Prostate gland (tissue), 2 donors: ENCODE data around the gene KLHL3. TPM values are rescaled to one million over a fixed set of nuclear protein-coding genes. Genes with fewer than 3 reads are reported as not detected.

Experiments used
- DNase-seq: peaks from one replicate; pipeline ENCODE4 v3.0.0-alpha.2; 2019; ENCODE audit warnings: low spot score
- H3K27ac ChIP-seq, 2 donors: fragments of 200-600 bp; sonication (generic); 2 replicates each; pipeline ENCODE4 v1.5.1; 2017 to 2019
- H3K27me3 ChIP-seq: fragments of 200-600 bp; sonication (generic); replicated peaks from 2 replicates; pipeline ENCODE4 v1.5.1; 2019; ENCODE audit not compliant: insufficient read depth
- H3K36me3 ChIP-seq, 2 donors: fragments of 200-600 bp; sonication (generic); 1 replicate in 1 of 2; 2 replicates in 1 of 2; pipeline versions ENCODE4 v1.5.1 to v1.8.1; 2017 to 2019
- H3K4me1 ChIP-seq: fragments of 200-600 bp; sonication (generic); replicated peaks from 2 replicates; pipeline ENCODE4 v1.5.1; 2019
- H3K4me3 ChIP-seq, 2 donors: fragments of 200-600 bp; sonication (generic); 2 replicates each; pipeline ENCODE4 v1.5.1; 2017 to 2019
- H3K9me3 ChIP-seq: fragments of 200-600 bp; sonication (generic); 2 replicates; pipeline ENCODE4 v1.5.1; 2017
- POLR2A ChIP-seq: fragments of 450-650 bp; IDR thresholded peaks from one replicate; pipeline ENCODE4 v1.6.1; 2016; ENCODE audit warnings: antibody characterized with exemption, mild to moderate bottlenecking
- POLR2AphosphoS5 ChIP-seq: sonication (generic); formaldehyde crosslinking; IDR thresholded peaks from one replicate; pipeline ENCODE4 v1.6.1; 2017; ENCODE audit warnings: antibody characterized with exemption
- WGBS: methylation state at CpG from one replicate; pipeline ENCODE4 v1.1.5; 2018; 5-methylcytosine and 5-hydroxymethylcytosine counted together
- intact Hi-C: fragments of 100-400 bp; cut with DNase I; formaldehyde crosslinking; loops from one replicate; pipeline ENCODE4 v1.14.2; 2022
- total RNA-seq, 2 donors: library from RNA; depleted of rRNA; stranded (reverse); fragments of >200 nt; gene quantifications; one replicate each; pipeline ENCODE4 v1.1.0, GENCODE V29; 2016
- TF ChIP-seq, protein P1 (sequence below), 4 experiments: fragments of 200-600 bp in 2 of 4; fragments of 450-650 bp in 2 of 4; sonication (generic) in 2 of 4; IDR thresholded peaks; 1 replicate in 3 of 4; 2 replicates in 1 of 4; pipeline ENCODE4 v1.5.1; 2016 to 2019; ENCODE audit warnings: antibody characterized with exemption in 4 of 4, mild to moderate bottlenecking in 2 of 4, moderate library complexity in 2 of 4

Gene KLHL3
- total RNA-seq, 2 donors from 2014 or later: 1.8 to 14.0 TPM

DNA sequence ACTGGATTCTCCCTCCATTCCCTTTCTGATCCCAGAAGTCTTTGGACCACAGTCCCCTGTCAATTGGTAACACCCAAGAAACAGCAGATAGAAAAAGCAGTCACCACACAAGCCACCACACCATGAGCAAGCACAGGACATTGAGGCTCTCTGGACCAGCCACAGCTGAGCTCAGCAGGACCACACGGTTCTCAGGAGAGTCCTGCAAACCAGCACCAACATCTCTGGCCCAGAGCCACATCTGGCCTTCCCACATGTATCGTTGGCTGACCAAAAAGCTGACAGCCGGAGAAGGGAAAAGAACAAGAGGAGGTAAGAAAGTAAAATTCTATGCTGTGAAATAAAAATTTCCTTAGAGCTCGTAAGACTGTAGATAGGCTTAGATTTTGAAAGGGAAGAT lies 56.7 kb downstream of the KLHL3 start:
- Histone ChIP-seq H3K36me3 (no peaks in the 10 kb centered on the region), H3K27me3 (no peaks in the 10 kb centered on the region), H3K4me3 (no peak overlapping the region), H3K27ac (no peak overlapping the region), H3K9me3 (no peaks in the 10 kb centered on the region), H3K4me1 (no peaks in the 10 kb centered on the region)
- TF ChIP-seq POLR2AphosphoS5: no peak
- no peak for TF ChIP-seq POLR2A
- TF ChIP-seq, protein P1, sequence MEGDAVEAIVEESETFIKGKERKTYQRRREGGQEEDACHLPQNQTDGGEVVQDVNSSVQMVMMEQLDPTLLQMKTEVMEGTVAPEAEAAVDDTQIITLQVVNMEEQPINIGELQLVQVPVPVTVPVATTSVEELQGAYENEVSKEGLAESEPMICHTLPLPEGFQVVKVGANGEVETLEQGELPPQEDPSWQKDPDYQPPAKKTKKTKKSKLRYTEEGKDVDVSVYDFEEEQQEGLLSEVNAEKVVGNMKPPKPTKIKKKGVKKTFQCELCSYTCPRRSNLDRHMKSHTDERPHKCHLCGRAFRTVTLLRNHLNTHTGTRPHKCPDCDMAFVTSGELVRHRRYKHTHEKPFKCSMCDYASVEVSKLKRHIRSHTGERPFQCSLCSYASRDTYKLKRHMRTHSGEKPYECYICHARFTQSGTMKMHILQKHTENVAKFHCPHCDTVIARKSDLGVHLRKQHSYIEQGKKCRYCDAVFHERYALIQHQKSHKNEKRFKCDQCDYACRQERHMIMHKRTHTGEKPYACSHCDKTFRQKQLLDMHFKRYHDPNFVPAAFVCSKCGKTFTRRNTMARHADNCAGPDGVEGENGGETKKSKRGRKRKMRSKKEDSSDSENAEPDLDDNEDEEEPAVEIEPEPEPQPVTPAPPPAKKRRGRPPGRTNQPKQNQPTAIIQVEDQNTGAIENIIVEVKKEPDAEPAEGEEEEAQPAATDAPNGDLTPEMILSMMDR (IDR thresholded peaks at IDR 0.05): no peak
- no peak for DNase-seq
- intact Hi-C loops: no loop called here
- 72% methylated on average over 4 of the region's 4 CpGs for WGBS

- H3K4me3 ChIP-seq: no peak overlapping the region
- no peaks in the 10 kb centered on the region for H3K27me3 ChIP-seq
- H3K27ac ChIP-seq: no peak overlapping the region
- H3K9me3 ChIP-seq: no peaks in the 10 kb centered on the region
- 77% methylated on average over 3 of the region's 3 CpGs for WGBS
- H3K36me3 ChIP-seq: no peaks in the 10 kb centered on the region
- TF ChIP-seq POLR2A (no peak), POLR2AphosphoS5 (no peak)
- TF ChIP-seq, protein P1 (IDR thresholded peaks at IDR 0.05): no peak
- H3K4me1 ChIP-seq: no peaks in the 10 kb centered on the region
- no peak for DNase-seq
- intact Hi-C loops: no loop called here
Observed at GRCh38 chr5:137672881-137673280, 63.0 kb downstream of the KLHL3 start.

DNA sequence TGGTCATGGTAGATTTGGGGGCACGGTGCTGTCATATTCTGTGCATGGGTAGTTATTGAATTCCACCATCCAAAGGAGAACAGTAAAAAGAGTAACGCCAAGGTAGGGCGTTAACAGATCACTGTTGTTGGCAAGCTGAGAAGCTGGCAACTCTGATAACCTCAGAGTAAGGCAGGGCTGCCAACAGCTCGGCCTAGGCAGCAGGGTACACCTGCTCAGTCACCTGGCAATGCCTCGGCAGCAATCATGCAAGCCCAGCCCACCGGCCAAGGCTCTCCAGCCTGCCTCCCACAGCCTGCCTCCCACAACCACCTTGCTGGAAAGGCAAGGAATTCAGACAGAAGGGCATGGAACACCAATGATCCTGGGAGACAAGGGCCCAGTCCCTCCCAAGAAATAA lies 63.9 kb downstream of the KLHL3 start:
- Histone ChIP-seq H3K36me3 (no peaks in the 10 kb centered on the region), H3K9me3 (no peaks in the 10 kb centered on the region), H3K27ac (no peak overlapping the region), H3K27me3 (no peaks in the 10 kb centered on the region), H3K4me1 (no peaks in the 10 kb centered on the region), H3K4me3 (no peak overlapping the region)
- WGBS: 85% methylated on average over 6 of the region's 6 CpGs
- intact Hi-C loops: no loop called here
- no peak for DNase-seq
- TF ChIP-seq POLR2AphosphoS5 (no peak), POLR2A (no peak)
- TF ChIP-seq, protein P1 (IDR thresholded peaks at IDR 0.05): no peak

DNA sequence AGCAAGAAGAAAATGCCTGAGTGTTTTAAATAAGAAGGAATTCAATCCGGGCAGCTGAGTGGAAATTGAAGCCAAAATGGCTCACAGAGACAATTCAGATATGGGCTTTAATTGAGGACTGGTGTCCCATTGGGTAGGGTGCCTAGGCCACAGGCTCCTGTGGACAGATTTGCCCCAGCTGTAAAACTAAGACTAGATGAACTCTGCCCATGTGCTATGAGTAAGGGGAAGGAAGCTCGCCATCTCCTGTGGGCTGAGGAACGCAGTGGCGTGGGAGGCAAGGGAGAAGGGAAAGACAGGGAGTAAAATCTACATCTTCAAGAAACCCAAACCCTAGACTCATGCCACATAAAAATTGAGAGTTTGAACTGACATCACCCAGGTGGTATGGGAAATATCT lies 66.1 kb downstream of the KLHL3 start:
- no peaks in the 10 kb centered on the region for H3K9me3 ChIP-seq
- no peaks in the 10 kb centered on the region for H3K36me3 ChIP-seq
- no peak for DNase-seq
- no peaks in the 10 kb centered on the region for H3K27me3 ChIP-seq
- no peak overlapping the region for H3K27ac ChIP-seq
- intact Hi-C loops: no loop called here
- H3K4me3 ChIP-seq: no peak overlapping the region
- WGBS: 98% methylated on average over 4 of the region's 4 CpGs
- no peak for TF ChIP-seq POLR2AphosphoS5
- TF ChIP-seq, protein P1 (IDR thresholded peaks at IDR 0.05): no peak
- TF ChIP-seq POLR2A: no peak
- H3K4me1 ChIP-seq: no peaks in the 10 kb centered on the region

DNA sequence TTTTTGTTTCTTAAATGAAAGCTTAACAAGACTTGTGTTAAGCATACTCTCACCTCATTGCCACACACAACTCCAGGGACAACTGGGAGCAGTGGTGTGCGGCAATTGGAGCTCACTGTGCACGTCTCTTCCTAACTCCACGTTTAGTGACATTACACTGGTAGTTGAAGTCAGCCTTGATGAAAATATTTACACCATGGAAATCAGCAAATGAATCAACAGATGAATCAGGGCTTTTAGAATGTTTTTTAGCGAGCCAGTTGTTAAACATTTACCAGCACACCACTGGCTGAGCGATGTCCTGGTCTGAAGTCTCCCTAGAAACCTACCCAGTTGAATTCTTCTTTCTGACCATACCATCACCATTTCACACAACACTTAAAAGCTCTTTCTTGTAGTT lies 67.3 kb downstream of the KLHL3 start:
- TF ChIP-seq, protein P1 (IDR thresholded peaks at IDR 0.05): no peak
- TF ChIP-seq POLR2A (no peak), POLR2AphosphoS5 (no peak)
- Histone ChIP-seq H3K27ac (no peak overlapping the region), H3K36me3 (no peaks in the 10 kb centered on the region), H3K4me1 (no peaks in the 10 kb centered on the region), H3K9me3 (no peaks in the 10 kb centered on the region), H3K4me3 (no peak overlapping the region), H3K27me3 (no peaks in the 10 kb centered on the region)
- 90% methylated on average over 5 of the region's 5 CpGs for WGBS
- intact Hi-C loops: no loop called here
- DNase-seq: no peak
